Daoy (cell line): ENCODE results near the gene HYAL3. TPM values are rescaled to one million over a fixed set of nuclear protein-coding genes. Genes with fewer than 3 reads are reported as not detected.
"Not testable (repeated sequence)": the region's sequence is repeated elsewhere in the genome, so short reads cannot be mapped to it uniquely, and the experiment has no call there.

ENCODE experiments used
- DNase-seq: peaks from one replicate; pipeline ENCODE4 v3.0.0-alpha.2; 2015; ENCODE audit warnings: low read depth
- total RNA-seq: library from RNA; depleted of rRNA; stranded (reverse); fragments of >200 nt; shearing (Covaris generic); gene quantifications from 2 replicates; pipeline ENCODE4 v1.2.3, GENCODE V29; 2014

The HYAL3 gene
- total RNA-seq, 1 experiment from 2014 or later, result 3.7 TPM

GRCh38 chr3:50270422-50271224, 28.6 kb downstream of the HYAL3 start:
- no peak for DNase-seq

GRCh38 chr3:50269977-50270413, 29.2 kb downstream of the HYAL3 start:
- peak; percentile 55 for DNase-seq

GRCh38 chr3:50269460-50269859, 29.7 kb downstream of the HYAL3 start:
- DNase-seq, result no peak

GRCh38 chr3:50268703-50269451, 30.3 kb downstream of the HYAL3 start, which contains the start of gene SEMA3B:
Gene SEMA3B (plus strand): TSS chr3:50269147. CDS start chr3:50269241, 94 bp downstream.
- peak; percentile 69 for DNase-seq

GRCh38 chr3:50268276-50268675, 30.9 kb downstream of the HYAL3 start:
- no peak for DNase-seq

- DNase-seq, result no peak
Observed at GRCh38 chr3:50267280-50267913, 31.8 kb downstream of the HYAL3 start.

- DNase-seq, result no peak
Observed at GRCh38 chr3:50266836-50267235, 32.4 kb downstream of the HYAL3 start.

- DNase-seq, result no peak
Observed at GRCh38 chr3:50266017-50266416, 33.2 kb downstream of the HYAL3 start.

GRCh38 chr3:50265571-50265970, 33.6 kb downstream of the HYAL3 start:
- DNase-seq, result no peak

- no peak for DNase-seq
Observed at GRCh38 chr3:50264964-50265485, 34.2 kb downstream of the HYAL3 start.

- DNase-seq, result peak; percentile 91
Observed at GRCh38 chr3:50264383-50264963, 34.7 kb downstream of the HYAL3 start.

- no peak for DNase-seq
Observed at GRCh38 chr3:50263478-50264382, 35.5 kb downstream of the HYAL3 start.

- no peak for DNase-seq
Observed at GRCh38 chr3:50262778-50263177, 36.4 kb downstream of the HYAL3 start.

- DNase-seq, result not testable (repeated sequence)
Observed at GRCh38 chr3:50262200-50262599, 37.0 kb downstream of the HYAL3 start.

GRCh38 chr3:50261505-50261904, 37.7 kb downstream of the HYAL3 start:
- DNase-seq, result no peak

GRCh38 chr3:50260942-50261441, 38.2 kb downstream of the HYAL3 start:
- no peak for DNase-seq

- DNase-seq, result peak; percentile 92
Observed at GRCh38 chr3:50260027-50260941, 38.9 kb downstream of the HYAL3 start.

- no peak for DNase-seq
Observed at GRCh38 chr3:50259432-50260026, 39.7 kb downstream of the HYAL3 start.

- DNase-seq, result no peak
Observed at GRCh38 chr3:50258979-50259378, 40.2 kb downstream of the HYAL3 start.
